ENCODE data around the gene PDE8B.

DNA sequence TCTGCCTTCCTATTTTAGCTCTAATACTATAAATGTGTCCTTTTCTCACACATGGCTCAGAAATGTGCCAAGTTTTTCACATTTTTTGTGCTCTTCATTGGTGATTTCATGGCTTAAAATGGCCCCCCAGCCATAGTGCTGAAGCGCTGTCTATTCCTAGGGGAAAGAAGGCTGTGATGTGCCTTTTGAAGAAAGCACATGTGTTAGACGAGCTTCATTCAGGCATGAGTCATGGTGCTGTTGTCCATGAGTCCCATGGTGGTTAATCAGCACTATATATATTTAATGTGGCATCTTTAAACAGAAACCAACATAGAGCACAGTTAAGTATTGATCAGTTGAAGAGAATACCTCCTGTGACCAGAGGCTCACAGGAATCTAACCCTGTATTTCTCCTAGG lies 55.8 kb downstream of the PDE8B start:
- TF ChIP-seq CTCF (IDR thresholded peaks at IDR 0.05; ENCODE audit: borderline replicate concordance, extremely low read depth, low read length, poor library complexity, severe bottlenecking), result no peak
- no peak for TF ChIP-seq EZH2 (IDR thresholded peaks at IDR 0.05; ENCODE audit: borderline replicate concordance, low read depth, low read length, severe bottlenecking)
